Vagina (tissue), 2 donors: ENCODE results near the gene DCTD.

Experiments
- POLR2A ChIP-seq, 2 donors: fragments of 450-650 bp; IDR thresholded peaks; one replicate each; pipeline ENCODE4 v1.6.1; 2017; ENCODE audit warnings: antibody characterized with exemption in 2 of 2, mild to moderate bottlenecking in 2 of 2, moderate library complexity in 2 of 2
- POLR2AphosphoS5 ChIP-seq, 2 donors: sonication (generic); formaldehyde crosslinking; IDR thresholded peaks; one replicate each; pipeline ENCODE4 v1.9.0; 2017; ENCODE audit warnings: antibody characterized with exemption in 2 of 2, mild to moderate bottlenecking in 2 of 2, low read depth in 1 of 2; ENCODE audit not compliant: insufficient read depth in 1 of 2

DNA sequence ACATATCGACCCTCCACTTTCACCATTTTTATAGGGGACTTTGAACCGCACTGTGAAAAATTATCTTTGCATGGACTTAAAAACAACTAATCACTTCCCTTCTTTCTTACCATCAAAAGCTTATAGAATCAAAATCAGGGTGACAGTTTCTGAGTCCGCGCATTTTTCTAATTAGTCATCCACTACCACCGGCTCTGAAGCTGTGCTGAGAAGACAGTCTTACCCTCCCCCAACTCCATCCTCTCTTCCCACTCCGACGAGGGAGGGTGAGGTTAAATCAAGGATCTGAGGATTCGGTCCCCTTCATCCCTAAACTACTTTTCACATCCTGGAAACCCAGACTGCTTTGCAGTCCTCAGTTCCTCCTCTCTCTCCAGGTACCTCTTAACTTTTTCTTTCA is 4.2 kb downstream of the DCTD start:
- TF ChIP-seq POLR2AphosphoS5 (IDR thresholded peaks at IDR 0.05; ENCODE audit: insufficient read depth in 1 of 2, low read depth in 1 of 2) (no peak), POLR2A (IDR thresholded peaks at IDR 0.05) (no peak)
